HepG2 (cell line): Measurements from ENCODE around the gene NLRP13. TPM values are rescaled to one million over a fixed set of nuclear protein-coding genes. Genes with fewer than 3 reads are reported as not detected.
A peak's percentile ranks its signal among the peaks of the same experiment; 100 is the strongest.

Experiments used
- ATAC-seq: fragments of 200-7000 bp; cut with Tn5 transposase; 3 replicates; pipeline ENCODE4 v1.9.1; 2020; ENCODE audit warnings: mild to moderate bottlenecking, moderate library complexity
- BruUV-seq: library from RNA; stranded (reverse); fragments of 400-500 nt; replicated peaks from 2 replicates; lab custom pipeline; 2021; lab: Mats Ljungman, UMichigan
- CTCF ChIA-PET: fragments of 300-600 bp; formaldehyde crosslinking; extraction: SDS; loops from one replicate; lab custom pipeline; 2021; ENCODE audit warnings: low total read pairs, inconsistent platforms, low intra/inter-chr PET ratio; lab: Yijun Ruan, JAX
- POLR2A ChIA-PET: fragments of 350-600 bp; sonication (Branson Sonifier 250); formaldehyde crosslinking; loops from one replicate; lab custom pipeline; 2020; ENCODE audit warnings: antibody characterized with exemption, inconsistent platforms; lab: Yijun Ruan, JAX
- DNase-seq: peaks from one replicate; pipeline ENCODE4 v3.0.0-alpha.2; 2015; ENCODE audit warnings: low spot score
- FAIRE-seq: peaks from 3 replicates; lab custom pipeline; 2011; peaks lifted over from hg19 to GRCh38; lab: Jason Lieb, UNC
- H2AFZ ChIP-seq: one replicate; pipeline ENCODE4 v1.6.1; 2011; ENCODE audit warnings: low read length, inconsistent platforms
- H3K27ac ChIP-seq: fragments of 300-600 bp; 3 replicates; pipeline ENCODE4 v1.8.0; 2011; ENCODE audit warnings: mixed run types, mild to moderate bottlenecking, mixed read lengths, low read length, inconsistent platforms; ENCODE audit not compliant: insufficient read depth; ENCODE audit errors: extremely low read length
- H3K27me3 ChIP-seq, 2 experiments: fragments of 200-600 bp in 1 of 2; 2 replicates in 1 of 2; 3 replicates in 1 of 2; pipeline versions ENCODE4 v1.6.0 to v1.8.0; 2011; ENCODE audit warnings: low read length in 2 of 2, mild to moderate bottlenecking in 2 of 2, moderate library complexity in 2 of 2, inconsistent platforms in 1 of 2; ENCODE audit not compliant: insufficient read depth in 2 of 2, control insufficient read depth in 1 of 2
- H3K36me3 ChIP-seq, 2 experiments: fragments of 200-600 bp in 1 of 2; replicated peaks in 1 of 2; 2 replicates in 1 of 2; 3 replicates in 1 of 2; pipeline versions ENCODE4 v1.5.1 to v1.8.0; 2011; ENCODE audit warnings: low read length in 2 of 2, inconsistent platforms in 1 of 2; ENCODE audit not compliant: insufficient read depth in 2 of 2, control insufficient read depth in 1 of 2
- H3K4me1 ChIP-seq: 2 replicates; pipeline ENCODE4 v1.5.1; 2012; ENCODE audit warnings: low read length, inconsistent platforms; ENCODE audit not compliant: insufficient read depth
- H3K4me2 ChIP-seq: 2 replicates; pipeline ENCODE4 v1.6.0; 2011; ENCODE audit warnings: low read depth, low read length, inconsistent platforms
- H3K4me3 ChIP-seq, 3 experiments: fragments of 200-600 bp in 1 of 3; sonication (generic), shearing (Covaris generic) in 1 of 3; replicated peaks in 1 of 3; 2 replicates each; pipeline ENCODE4 v1.5.1; 2011 to 2016; ENCODE audit warnings: low read length in 3 of 3, inconsistent platforms in 2 of 3, low read depth in 2 of 3, mild to moderate bottlenecking in 2 of 3, control low read depth in 1 of 3, mixed read lengths in 1 of 3; ENCODE audit not compliant: insufficient read depth in 1 of 3
- H3K79me2 ChIP-seq: one replicate; pipeline ENCODE4 v1.6.1; 2011; ENCODE audit warnings: low read length, inconsistent platforms; ENCODE audit not compliant: insufficient read depth
- H3K9ac ChIP-seq: 2 replicates; pipeline ENCODE4 v1.6.0; 2011; ENCODE audit warnings: mild to moderate bottlenecking, low read depth, low read length, inconsistent platforms; ENCODE audit not compliant: insufficient read depth
- H3K9me3 ChIP-seq: 2 replicates; pipeline ENCODE4 v1.5.1; 2012; ENCODE audit warnings: mild to moderate bottlenecking, low read length
- H4K20me1 ChIP-seq: 2 replicates; pipeline ENCODE4 v1.6.0; 2011; ENCODE audit warnings: inconsistent platforms, mild to moderate bottlenecking, low read length, moderate library complexity; ENCODE audit not compliant: insufficient read depth
- ASH2L ChIP-seq: fragments of 300-600, 200-600 bp; sonication (generic); IDR thresholded peaks from 2 replicates; pipeline ENCODE4 v1.7.0; 2017; ENCODE audit warnings: low read depth, mild to moderate bottlenecking, moderate library complexity, mixed read lengths, low read length; ENCODE audit not compliant: insufficient read length
- BATF2 ChIP-seq: sonication (generic); formaldehyde crosslinking; IDR thresholded peaks from 2 replicates; pipeline ENCODE4 v1.8.0; 2022; ENCODE audit warnings: mild to moderate bottlenecking, missing genetic modification reagents, moderate library complexity
- DR1 ChIP-seq: sonication (generic); formaldehyde crosslinking; IDR thresholded peaks from 2 replicates; pipeline ENCODE4 v1.8.0; 2021; ENCODE audit warnings: mild to moderate bottlenecking, missing genetic modification reagents, inconsistent platforms
- FIP1L1 ChIP-seq: fragments of 200-400 bp; formaldehyde crosslinking; IDR thresholded peaks from 2 replicates; pipeline ENCODE4 v1.6.1; 2018; ENCODE audit warnings: low read depth, mild to moderate bottlenecking, low read length, moderate library complexity, borderline replicate concordance; ENCODE audit not compliant: insufficient read depth
- FOXK2 ChIP-seq: fragments of 450-650 bp; IDR thresholded peaks from 2 replicates; pipeline ENCODE4 v1.6.1; 2016
- JUNB ChIP-seq: sonication (generic); formaldehyde crosslinking; IDR thresholded peaks from 2 replicates; pipeline ENCODE4 v1.8.0; 2022; ENCODE audit warnings: missing genetic modification reagents, mild to moderate bottlenecking, borderline replicate concordance
- MBNL3 ChIP-seq: fragments of 250-450 bp; sonication (Bioruptor Pico); conservative IDR thresholded peaks from 2 replicates; pipeline ENCODE4 v1.8.0; 2022; ENCODE audit warnings: mild to moderate bottlenecking, inconsistent platforms
- NFIB ChIP-seq: sonication (generic); formaldehyde crosslinking; IDR thresholded peaks from 2 replicates; pipeline ENCODE4 v1.9.0; 2021; ENCODE audit warnings: missing genetic modification reagents, mild to moderate bottlenecking, borderline replicate concordance
- POGK ChIP-seq: sonication (generic); formaldehyde crosslinking; conservative IDR thresholded peaks from 2 replicates; pipeline ENCODE4 v1.8.0; 2022; ENCODE audit warnings: mild to moderate bottlenecking, moderate library complexity, missing genetic modification reagents
- PRDM4 ChIP-seq: sonication (generic); formaldehyde crosslinking; IDR thresholded peaks from 2 replicates; pipeline ENCODE4 v1.9.0; 2021; ENCODE audit warnings: missing genetic modification reagents, borderline replicate concordance
- ZBTB14 ChIP-seq: sonication (generic); formaldehyde crosslinking; IDR thresholded peaks from 2 replicates; pipeline ENCODE4 v1.4.0; 2020; ENCODE audit warnings: missing genetic modification reagents
- ZNF546 ChIP-seq: sonication (generic); formaldehyde crosslinking; conservative IDR thresholded peaks from 2 replicates; pipeline ENCODE4 v1.8.1; 2023; ENCODE audit warnings: mild to moderate bottlenecking, missing genetic modification reagents
- ZNF784 ChIP-seq: sonication (generic); formaldehyde crosslinking; IDR thresholded peaks from 2 replicates; pipeline ENCODE4 v1.5.1; 2020; ENCODE audit warnings: missing genetic modification reagents, mild to moderate bottlenecking, borderline replicate concordance
- ZNF841 ChIP-seq: sonication (generic); formaldehyde crosslinking; IDR thresholded peaks from 2 replicates; pipeline ENCODE4 v1.8.1; 2023; ENCODE audit warnings: missing genetic modification reagents, borderline replicate concordance
- WGBS: methylation state at CpG from one replicate; pipeline ENCODE4 v1.1.6; 2017; ENCODE audit warnings: low lambda C conversion rate; 5-methylcytosine and 5-hydroxymethylcytosine counted together
- in situ Hi-C: cut with HindIII; loops from 2 replicates; pipeline ENCODE4 v1.10.0; 2017; ENCODE audit warnings: low pct_unique_long_range_greater_than_20kb; ENCODE audit not compliant: extremely low pct_ligation_motif_present
- intact Hi-C: fragments of 100-400 bp; cut with micrococcal nuclease; formaldehyde crosslinking; loops from one replicate; pipeline ENCODE4 v1.10.0; 2022; ENCODE audit not compliant: unreplicated experiment
- polyA plus RNA-seq, 8 experiments: library from polyadenylated mRNA; depleted of rRNA in 3 of 8; stranded (reverse) in 7 of 8; unstranded in 1 of 8; fragments of >200 nt; fragmentation: Illumina TruSeq in 4 of 8; extraction: Trizol in 4 of 8; gene quantifications; 2 replicates each; pipeline versions ENCODE4 v1.2.1 to v1.2.3, GENCODE V29; 2011 to 2016; ENCODE audit warnings: low read depth in 4 of 8, missing spikeins in 1 of 8, mixed read lengths in 1 of 8; ENCODE audit not compliant: insufficient read depth in 1 of 8
- total RNA-seq, 5 experiments: library from RNA; depleted of rRNA; stranded (reverse); fragments of >200 nt; fragmentation: Illumina TruSeq; extraction: Trizol; gene quantifications; 2 replicates each; pipeline ENCODE4 v1.2.3, GENCODE V29; 2016; ENCODE audit warnings: low read depth in 1 of 5

NLRP13 gene
- total and polyA plus RNA-seq, 2 of the 13 experiments (the other 11 are each of a cell fraction or from before 2014, with no cell fraction given) = not detected

GRCh38 chr19:55958356-55958755, 26.2 kb upstream of the NLRP13 start:
- TF ChIP-seq ZBTB14 (no peak), ZNF841 (CRISPR knock-in tag) (no peak), FIP1L1 (no peak), JUNB (CRISPR knock-in tag) (no peak), BATF2 (CRISPR knock-in tag) (no peak), FOXK2 (no peak), ASH2L (no peak), ZNF784 (CRISPR knock-in tag) (no peak), ZNF546 (CRISPR knock-in tag) (no peak), POGK (no peak), DR1 (CRISPR knock-in tag) (no peak), MBNL3 (no peak), PRDM4 (CRISPR knock-in tag) (no peak), NFIB (CRISPR knock-in tag) (no peak)
- TF ChIP-seq, all 625 proteins: peak for 0
- no peak for ATAC-seq
- in situ Hi-C loops = no loop called here
- H3K27me3 ChIP-seq = peaks cover 2 to 36% of the 10 kb centered on the region in 2 experiments; a peak in 3 of 5 replicates
- H3K9ac ChIP-seq = no peak overlapping the region
- no peak overlapping the region for H3K4me3 ChIP-seq
- H3K9me3 ChIP-seq = no peaks in the 10 kb centered on the region
- no peaks in the 10 kb centered on the region for H4K20me1 ChIP-seq
- no peak overlapping the region for H2AFZ ChIP-seq
- BruUV-seq = no TSS peak
- ChIA-PET CTCF (no interaction called here), POLR2A (no interaction called here)
- H3K27ac ChIP-seq = no peak overlapping the region
- no peaks in the 10 kb centered on the region for H3K36me3 ChIP-seq
- FAIRE-seq = no peak
- no peak overlapping the region for H3K4me2 ChIP-seq
- DNase-seq = peak; percentile 2
- H3K79me2 ChIP-seq = no peaks in the 10 kb centered on the region
- intact Hi-C loops = no loop called here
- 5% methylated on average over 4 of the region's 4 CpGs for WGBS
- H3K4me1 ChIP-seq = no peaks in the 10 kb centered on the region
